NCI-H2227 (cell line): Measurements from ENCODE around the gene ITM2C.

Source experiments
- DNase-seq: peaks from one replicate; lab custom pipeline; 2025; ENCODE audit not compliant: unreplicated experiment; lab: John Stamatoyannopoulos, UW

The ITM2C gene

DNA sequence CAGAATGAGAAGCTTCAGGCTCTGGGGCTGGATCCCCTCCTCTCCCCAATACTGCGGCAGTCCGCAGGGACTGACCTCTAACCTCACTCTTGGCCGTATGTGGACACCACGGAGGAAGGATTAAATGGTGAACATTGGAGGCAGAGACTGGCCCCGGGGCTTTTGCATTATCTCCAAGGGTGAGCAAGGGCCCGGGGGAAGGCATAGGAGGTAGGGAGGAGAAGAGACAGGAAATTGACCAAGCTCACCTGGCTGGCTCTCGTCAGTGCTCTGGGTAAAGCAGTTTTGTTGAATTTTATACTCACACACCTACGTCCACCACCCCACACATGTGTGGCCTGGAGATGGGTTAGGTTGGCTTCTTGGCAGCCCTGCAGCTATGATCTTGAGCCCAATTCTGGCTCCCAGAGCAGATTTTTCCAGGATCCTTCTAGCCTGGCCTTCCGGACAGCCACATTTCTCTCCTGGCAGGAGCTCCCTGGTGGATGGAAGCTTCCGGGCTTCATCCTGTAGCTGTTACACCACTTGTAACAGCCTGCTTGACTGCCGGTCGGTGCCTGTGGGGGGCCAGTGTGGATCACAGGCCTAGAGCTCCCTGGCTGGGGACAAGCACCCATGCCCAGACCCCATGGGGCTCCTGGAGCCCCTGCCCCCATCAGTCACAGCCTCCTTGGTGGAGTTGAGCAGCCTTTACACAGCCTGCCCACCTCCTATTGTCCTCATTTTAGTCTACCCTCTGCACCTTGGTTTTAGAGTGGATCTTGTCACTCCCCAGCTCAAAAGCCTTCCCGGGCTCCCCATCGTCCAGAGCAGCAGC is 7.6 kb downstream of the ITM2C start:
- no peak for DNase-seq

DNA sequence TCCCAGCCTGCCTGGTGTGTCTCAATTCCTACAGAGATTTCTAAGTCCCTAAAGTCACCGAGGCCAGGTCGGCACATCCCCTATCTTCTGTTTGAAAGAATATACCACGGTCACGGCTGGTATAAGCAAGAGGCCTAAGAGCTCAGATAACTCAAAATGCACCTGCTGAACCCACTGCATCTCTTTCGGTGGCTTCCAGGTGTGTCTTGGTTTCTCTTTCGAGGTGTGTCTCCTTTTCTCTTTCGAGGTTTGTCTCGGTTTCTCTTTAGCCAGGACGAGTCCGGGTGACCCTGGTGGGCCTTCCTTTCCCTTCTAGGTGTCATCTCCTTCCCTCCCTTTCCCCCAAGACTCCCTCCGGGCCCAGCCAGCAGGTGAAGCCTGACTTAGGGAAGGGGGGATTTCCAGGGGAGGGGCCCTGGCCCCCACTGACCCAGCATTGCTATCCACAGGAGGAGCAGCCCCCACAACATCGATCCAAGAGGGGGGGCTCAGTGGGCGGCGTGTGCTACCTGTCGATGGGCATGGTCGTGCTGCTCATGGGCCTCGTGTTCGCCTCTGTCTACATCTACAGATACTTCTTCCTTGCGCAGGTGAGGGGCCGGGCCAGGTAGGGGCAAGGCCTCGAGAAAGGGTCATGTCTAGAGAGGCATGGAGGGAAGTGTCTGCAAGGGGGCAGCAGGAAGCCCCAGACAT is 8.4 kb downstream of the ITM2C start:
- DNase-seq: no peak

DNA sequence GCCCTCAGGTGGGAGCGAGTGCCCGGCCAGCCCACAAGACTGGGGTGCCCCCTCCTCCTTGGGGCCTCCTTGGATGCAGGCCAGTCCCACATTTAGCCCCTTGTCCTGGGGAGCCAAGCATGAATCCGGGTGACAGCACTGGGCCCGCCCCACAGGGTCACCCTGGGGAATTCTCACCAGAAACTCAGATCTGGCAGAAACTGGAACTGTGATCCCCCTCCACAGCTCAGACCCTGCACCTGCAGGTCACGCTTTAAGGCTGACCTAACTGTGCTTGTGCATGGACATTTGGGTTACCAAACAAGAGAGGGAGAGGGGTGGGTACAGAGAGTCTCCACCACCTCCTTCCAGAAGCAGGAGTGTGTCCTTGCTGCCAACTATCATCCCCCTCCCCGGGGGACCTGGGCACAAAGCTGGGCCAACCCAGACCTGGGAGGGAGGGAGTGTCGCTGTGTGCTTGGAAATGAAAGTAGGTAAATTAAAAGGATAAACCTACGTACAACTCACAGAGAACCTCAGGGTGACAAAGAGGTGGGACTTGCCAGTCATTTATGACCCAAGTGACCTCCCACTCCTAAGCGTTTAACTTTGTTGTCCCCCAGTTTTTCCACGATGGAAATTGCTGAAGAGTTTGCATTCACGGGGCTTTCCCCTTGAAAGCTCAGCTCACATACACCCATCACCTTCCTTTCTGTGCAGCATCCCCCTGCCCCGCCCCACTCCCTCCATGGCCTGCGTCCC is 9.1 kb downstream of the ITM2C start:
- no peak for DNase-seq

DNA sequence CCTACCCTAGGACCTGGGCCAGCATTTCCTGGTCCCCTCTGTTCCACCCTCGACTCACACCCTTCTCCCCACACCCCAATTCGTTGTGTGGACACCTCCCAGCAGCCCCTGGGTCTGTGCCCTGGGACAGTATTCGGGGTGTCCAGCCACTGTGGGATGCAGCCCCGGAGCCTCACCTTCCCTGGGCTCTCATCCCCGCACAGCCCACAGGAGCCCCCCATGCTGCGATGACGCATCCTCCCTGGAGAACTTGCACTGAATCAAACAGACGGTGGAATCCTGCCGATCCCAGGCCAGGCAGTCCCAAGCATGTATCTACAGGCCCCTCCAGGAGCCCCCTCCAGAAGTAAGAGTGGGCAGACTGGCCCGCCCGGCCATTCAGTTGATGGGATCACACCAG is 9.7 kb downstream of the ITM2C start:
- no peak for DNase-seq

DNA sequence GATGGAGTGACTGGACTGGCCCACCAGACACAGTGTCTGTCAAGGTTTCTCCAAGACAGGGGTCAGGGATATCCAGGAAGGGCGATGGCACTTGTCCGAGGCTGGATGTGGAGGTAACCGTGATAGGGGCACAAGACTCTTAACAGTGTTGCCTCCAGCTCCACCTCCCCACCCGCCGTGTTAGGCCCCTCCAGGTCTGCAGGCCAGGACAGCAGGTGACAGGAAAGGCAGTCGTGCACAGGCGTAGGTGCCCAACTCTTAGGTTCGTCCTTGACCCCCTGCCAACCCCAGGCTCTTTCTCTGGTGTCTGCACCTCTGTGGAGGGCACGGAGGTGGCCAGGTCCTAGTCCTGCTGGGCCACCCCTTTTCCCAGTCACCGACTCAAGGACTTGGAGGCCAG is 10.1 kb downstream of the ITM2C start:
- no peak for DNase-seq

DNA sequence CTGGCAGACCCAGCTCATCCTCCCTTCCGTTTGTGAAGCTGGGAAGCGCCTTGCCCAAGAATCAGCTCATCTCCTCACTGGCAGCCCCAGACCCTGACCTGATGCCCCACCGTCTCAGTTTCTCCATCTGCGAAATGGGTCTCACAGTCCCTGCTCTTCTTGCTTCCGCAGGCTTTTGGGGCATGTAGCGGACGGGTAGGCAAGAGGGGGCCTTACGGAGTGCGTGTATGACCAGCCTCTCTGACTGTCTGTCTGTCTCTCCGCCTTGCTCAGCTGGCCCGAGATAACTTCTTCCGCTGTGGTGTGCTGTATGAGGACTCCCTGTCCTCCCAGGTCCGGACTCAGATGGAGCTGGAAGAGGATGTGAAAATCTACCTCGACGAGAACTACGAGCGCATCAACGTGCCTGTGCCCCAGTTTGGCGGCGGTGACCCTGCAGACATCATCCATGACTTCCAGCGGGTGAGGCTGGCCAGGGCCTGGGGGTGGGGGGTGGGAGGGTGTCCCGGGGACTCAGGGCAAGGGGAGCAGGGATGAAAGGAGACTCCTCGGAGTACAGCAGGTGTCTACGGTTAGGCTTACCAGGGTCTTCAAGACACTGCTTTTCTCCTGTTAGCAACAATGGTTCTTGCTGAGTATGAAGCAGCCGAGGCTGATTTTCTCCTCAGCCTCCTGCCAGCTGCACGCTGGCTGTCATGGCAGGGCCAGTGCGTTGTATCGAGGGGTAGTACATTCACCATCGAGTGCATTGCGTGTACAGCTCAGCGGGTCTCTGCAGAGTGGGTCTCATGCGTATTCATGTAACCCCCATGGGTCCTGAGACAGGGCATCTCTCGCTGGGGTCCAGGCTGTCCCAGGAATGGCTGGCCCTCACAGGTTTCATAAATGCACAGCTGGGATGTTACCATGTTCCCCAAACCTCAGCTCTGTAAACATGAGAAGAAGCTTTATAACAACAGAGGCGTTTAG is 10.9 kb downstream of the ITM2C start:
- no peak for DNase-seq

DNA sequence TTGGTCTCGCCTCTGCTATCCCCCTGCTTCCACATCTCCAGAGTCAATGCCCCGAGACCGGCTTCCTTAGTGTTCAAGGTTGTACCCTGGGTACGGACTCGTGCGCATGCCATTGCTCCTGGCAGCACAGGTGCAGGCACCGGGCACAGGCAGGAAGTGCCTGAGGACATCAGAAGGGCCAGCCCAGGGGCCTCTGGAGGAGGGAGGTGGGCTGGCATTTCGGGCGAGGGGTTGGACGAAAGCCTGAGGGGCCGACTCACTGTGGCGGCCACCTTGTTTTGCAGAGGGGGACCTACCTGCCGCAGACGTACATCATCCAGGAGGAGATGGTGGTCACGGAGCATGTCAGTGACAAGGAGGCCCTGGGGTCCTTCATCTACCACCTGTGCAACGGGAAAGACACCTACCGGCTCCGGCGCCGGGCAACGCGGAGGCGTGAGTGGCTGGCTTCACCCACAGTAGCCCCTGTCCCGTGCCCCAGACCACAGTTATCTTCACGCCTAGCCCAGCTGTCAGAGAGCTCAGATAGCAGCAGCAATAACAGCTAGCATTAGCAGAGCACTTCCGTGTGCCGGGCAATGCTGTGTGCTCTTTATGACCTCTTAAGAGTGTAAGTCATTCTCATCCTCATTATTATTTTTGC is 12.5 kb downstream of the ITM2C start:
- DNase-seq: no peak

DNA sequence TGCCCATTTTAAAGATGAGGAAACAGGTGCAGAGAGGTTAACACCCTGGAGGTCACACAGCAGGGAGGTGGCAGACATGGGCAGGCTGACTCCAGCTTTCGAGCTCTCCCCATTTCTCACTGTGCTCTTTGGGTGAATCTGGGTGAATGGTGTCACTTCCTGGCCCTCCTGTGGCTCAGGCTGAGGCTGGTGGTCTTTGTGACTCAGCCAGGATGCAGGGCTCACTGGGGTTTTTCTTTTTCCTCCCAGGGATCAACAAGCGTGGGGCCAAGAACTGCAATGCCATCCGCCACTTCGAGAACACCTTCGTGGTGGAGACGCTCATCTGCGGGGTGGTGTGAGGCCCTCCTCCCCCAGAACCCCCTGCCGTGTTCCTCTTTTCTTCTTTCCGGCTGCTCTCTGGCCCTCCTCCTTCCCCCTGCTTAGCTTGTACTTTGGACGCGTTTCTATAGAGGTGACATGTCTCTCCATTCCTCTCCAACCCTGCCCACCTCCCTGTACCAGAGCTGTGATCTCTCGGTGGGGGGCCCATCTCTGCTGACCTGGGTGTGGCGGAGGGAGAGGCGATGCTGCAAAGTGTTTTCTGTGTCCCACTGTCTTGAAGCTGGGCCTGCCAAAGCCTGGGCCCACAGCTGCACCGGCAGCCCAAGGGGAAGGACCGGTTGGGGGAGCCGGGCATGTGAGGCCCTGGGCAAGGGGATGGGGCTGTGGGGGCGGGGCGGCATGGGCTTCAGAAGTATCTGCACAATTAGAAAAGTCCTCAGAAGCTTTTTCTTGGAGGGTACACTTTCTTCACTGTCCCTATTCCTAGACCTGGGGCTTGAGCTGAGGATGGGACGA is 13.2 kb downstream of the ITM2C start:
- peak; percentile 46 for DNase-seq

DNA sequence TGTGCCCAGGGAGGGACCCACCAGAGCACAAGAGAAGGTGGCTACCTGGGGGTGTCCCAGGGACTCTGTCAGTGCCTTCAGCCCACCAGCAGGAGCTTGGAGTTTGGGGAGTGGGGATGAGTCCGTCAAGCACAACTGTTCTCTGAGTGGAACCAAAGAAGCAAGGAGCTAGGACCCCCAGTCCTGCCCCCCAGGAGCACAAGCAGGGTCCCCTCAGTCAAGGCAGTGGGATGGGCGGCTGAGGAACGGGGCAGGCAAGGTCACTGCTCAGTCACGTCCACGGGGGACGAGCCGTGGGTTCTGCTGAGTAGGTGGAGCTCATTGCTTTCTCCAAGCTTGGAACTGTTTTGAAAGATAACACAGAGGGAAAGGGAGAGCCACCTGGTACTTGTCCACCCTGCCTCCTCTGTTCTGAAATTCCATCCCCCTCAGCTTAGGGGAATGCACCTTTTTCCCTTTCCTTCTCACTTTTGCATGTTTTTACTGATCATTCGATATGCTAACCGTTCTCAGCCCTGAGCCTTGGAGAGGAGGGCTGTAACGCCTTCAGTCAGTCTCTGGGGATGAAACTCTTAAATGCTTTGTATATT is 14.0 kb downstream of the ITM2C start:
- no peak for DNase-seq

DNA sequence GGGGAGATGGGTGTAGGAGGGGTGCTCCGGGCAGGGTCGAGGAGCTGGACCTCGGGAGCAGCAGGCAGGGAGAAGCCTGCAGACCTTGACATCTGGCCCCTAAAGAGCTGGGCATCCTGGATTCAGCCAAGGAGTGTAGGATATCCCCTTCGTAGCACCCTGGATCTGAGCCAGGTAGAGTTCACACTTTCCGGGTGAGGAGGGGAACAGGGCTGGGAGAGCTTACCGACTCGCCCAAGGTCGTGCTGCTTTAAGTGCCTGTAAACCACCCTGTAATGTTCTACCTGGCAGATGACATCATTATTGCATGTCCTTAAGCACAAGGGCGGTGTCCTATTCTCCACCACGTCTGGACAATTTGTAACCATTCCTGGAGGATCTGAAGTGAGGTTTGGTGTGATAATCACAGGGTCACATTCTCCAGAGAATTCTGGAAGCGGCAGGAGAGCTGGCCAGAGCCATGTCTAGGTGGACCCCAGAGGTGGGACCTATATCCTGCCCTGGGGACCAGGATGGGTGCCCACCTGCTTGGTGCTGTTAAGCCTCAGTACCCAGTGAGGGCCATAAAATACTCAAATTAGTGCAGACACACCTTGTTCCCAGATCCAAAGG is 14.6 kb downstream of the ITM2C start:
- DNase-seq: peak; percentile 26

DNA sequence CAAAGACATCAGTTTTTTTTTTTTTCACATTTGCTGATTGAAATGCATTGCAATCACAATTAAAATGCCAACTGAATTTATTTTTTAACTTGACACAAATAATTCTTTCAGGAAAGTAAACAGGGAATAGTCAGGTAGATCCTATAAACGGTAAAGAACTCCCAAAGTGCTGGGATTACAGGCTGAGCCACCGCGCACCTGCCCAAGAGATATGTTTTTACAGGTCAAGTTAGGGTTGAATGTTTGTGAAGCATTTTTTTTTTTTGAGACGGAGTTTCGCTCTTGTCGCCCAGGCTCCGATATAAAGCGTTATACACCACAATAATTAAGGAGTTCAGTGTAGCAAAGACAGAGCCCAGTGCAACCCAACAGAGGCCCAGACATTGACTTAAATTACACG is 15.1 kb downstream of the ITM2C start:
- no peak for DNase-seq

DNA sequence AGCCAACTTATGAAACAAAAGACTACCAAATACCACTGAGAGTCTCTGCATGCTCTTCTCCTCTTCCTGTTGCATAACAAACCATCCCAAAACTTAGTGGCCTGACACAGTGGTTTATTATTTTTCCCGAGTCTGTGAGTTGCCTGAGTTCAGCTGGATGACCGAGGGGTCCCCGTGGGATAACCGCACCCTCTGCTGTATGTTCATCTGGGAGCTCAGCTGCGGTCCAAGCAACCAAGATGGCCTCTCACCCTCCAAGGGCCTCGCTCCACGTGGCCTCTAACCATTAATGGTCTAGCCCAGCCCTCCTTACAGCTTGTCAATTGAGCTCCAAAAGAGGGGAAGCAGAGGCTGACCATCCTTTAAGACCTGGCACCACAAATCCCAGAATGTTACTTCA is 17.1 kb downstream of the ITM2C start:
- DNase-seq: no peak

DNA sequence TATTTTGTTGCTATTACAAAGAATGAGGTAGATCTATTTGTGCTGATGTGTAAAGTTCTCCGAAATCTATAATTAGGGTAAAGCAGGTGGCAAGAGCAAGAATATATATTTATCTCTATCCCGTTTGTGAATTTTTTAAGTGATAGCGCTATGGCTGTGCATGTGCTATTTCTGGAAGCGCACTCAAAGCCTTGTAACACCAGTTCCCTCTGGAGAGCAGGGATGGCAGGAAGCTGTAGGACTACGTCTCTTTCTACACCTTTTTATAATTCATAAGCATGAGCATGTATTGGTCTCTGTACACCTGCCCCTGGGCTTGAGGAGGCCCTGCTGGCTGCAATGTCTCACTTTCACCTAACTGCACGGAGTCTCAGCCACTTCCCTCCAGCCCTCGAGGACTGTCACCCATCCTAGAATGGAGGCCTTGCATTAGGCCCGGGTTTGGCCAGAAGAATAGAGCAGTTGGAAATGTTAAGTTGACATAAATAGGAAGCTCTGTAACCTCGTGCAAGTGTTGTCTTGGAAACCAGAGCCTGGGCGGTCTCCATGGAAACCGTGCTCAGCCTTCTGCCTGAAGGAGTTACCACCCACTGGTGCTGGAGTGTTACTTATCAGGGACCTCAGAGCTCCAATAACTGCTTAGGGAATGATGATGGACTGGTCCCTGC is 20.9 kb downstream of the ITM2C start:
- DNase-seq: peak; percentile 98

DNA sequence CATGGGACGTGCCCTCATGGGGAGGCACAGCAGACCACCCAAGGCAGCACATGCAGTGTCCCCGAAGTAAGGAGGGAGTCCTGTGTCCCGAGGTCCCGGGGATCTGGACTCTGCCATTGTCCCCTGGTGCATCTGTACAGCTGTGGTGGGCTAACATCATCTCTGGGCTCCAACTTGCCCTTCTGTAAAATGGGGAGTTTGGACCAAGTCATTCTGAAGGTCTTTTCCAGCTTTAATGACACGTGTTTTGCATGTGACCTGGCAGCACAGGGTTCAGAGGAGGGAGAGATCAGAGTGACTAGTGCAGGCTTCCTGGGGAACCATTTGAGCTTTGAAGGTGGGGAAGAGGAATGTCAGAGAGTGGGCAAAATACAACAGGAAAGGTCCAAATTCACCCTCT is 21.5 kb downstream of the ITM2C start:
- peak; percentile 30 for DNase-seq

DNA sequence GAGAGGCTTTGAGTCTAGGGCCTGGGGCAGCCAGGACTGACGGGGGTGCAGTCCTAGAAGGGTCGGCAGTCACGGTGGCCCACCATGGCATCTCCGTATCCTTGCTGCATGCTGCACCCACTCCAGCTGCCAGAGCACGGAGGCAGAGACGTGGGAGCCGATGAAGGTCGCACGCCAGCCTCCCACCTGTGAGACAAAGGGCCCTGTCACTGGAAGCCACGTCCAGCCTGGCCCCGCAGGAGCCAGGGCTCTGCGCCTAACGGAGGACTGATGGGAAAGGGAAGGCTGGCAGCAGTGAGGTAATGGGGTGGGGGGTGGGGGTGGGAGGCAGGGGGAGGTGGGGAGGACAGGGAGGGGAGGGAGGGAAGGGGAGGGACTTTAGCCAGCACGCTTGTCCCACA is 21.9 kb downstream of the ITM2C start:
- DNase-seq: peak; percentile 24

DNA sequence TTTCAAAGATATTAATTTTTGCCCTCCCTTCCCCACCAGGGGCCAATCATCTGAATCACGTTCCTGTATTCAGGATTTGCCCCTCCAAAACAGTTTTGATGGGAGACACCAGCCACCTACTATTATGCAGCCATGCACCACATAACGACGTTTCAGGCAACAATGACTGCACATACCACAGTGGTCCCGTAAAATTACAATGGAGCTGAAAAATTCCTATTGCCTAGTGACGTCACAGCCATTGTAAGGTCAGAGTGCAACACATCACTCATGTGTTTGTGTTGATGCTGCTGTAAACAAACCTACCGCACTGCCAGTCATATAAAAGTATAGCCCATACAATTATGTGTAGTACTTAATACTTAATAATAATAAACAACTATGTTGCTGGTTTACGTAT is 22.6 kb downstream of the ITM2C start:
- peak; percentile 33 for DNase-seq

DNA sequence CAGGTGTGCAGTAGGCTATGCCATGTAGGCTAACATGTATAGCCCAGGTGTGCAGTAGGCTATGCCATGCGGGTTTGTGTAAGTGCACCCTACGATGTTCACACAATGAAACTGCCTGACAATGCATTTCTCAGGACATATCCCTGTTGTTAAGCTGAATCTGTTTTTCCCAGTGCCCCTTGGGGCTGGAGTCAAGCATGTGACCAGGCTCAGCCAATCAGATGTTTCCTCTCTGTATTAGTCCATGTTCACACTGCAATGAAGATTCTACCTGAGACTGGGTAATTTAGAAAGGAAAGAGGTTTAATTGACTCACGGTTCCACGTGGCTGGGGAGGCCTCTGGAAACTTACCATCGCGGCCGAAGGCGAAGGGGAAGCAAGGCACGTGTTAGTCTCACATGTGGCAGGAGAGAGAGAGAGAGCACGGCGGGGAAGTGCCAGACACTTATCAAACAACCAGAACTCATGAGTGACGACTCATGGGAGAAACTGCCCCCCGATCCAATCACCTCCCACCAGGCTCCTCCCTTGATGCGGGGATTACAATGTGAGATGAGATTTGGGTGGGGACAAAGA is 24.2 kb downstream of the ITM2C start:
- no peak for DNase-seq
